Skin of body (tissue), 2 donors: ENCODE measurements around the gene SSH3. TPM values are rescaled to one million over a fixed set of nuclear protein-coding genes. Genes with fewer than 3 reads are reported as not detected.
"Not testable (repeated sequence)": the region's sequence is repeated elsewhere in the genome, so short reads cannot be mapped to it uniquely, and the experiment has no call there.

Experiments
- DNase-seq: peaks from one replicate; lab custom pipeline; 2025; lab: John Stamatoyannopoulos, UW
- total RNA-seq: library from RNA; depleted of rRNA; stranded (reverse); fragments of >200 nt; gene quantifications from one replicate; pipeline ENCODE4 v1.2.3, GENCODE V29; 2014

Gene SSH3, protein sequence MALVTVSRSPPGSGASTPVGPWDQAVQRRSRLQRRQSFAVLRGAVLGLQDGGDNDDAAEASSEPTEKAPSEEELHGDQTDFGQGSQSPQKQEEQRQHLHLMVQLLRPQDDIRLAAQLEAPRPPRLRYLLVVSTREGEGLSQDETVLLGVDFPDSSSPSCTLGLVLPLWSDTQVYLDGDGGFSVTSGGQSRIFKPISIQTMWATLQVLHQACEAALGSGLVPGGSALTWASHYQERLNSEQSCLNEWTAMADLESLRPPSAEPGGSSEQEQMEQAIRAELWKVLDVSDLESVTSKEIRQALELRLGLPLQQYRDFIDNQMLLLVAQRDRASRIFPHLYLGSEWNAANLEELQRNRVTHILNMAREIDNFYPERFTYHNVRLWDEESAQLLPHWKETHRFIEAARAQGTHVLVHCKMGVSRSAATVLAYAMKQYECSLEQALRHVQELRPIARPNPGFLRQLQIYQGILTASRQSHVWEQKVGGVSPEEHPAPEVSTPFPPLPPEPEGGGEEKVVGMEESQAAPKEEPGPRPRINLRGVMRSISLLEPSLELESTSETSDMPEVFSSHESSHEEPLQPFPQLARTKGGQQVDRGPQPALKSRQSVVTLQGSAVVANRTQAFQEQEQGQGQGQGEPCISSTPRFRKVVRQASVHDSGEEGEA
- total RNA-seq, result 13.4 TPM

DNA sequence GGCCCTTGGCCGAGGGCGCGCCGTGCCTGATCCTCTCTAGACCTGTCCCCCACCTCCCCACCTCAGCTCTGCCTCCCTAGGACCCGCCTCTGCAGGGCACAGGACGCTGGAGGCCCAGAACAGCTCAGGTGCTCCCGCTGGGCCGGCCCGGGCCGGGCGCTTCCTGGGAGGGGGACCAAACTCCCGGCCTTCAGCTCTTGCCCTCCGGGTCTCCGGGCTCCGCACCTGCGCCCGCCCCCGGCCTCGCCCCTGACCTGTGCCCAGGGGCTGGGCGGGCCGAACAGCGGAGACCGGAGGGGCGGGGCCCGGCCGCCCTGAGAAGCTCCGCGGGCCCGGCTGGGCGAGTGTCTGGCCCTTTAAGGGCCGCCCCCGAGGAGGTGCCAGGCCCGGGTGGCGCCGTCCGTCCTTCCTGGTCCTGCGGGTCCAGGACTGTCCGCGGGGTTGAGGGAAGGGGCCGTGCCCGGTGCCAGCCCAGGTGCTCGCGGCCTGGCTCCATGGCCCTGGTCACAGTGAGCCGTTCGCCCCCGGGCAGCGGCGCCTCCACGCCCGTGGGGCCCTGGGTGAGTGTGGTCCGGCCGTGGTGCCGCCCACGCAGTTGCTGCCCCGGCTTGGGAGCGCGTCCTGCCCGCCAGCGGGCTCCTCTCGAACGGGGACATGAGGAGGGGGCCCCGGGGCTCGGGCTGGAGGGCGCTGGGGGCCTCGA is at the start of gene SSH3:
Gene SSH3, plus strand, starts transcription at position 399 of the 703 bp plus-strand sequence. Its CDS starts 96 bp downstream, at position 495.
- peak; percentile 13 for DNase-seq

DNA sequence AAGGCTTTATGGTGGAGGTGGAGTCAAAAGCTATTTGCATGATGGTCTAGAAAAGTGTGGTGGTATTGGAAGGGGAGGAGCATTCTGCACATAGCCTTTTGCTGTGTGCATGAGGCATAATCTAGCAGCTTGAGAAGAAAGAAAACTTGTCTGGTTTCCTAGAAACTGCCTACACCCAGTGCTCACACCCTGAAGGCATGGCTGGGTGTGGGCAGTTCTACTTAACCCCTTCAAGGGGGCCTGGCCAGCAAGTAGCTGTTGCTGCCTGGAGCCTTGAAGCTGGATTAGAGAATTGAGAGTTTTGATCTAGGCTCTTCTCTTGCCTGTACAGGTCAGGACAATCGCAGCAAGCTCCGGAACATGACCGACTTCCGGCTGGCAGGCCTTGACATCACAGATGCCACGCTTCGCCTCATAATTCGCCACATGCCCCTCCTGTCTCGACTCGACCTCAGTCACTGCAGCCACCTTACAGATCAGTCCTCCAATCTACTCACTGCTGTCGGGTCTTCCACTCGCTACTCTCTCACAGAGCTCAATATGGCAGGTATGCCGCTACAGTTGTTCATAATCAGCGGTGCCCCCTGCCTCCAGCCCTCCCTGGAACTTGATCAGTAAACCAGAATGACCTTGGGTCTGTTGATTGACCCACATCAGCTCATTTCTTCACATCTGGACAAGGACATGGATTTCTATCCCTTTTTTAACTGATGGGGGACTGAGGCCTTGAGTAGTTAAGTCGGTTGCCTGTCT is 49.3 kb upstream of the SSH3 start:
- DNase-seq, result peak; percentile 40

DNA sequence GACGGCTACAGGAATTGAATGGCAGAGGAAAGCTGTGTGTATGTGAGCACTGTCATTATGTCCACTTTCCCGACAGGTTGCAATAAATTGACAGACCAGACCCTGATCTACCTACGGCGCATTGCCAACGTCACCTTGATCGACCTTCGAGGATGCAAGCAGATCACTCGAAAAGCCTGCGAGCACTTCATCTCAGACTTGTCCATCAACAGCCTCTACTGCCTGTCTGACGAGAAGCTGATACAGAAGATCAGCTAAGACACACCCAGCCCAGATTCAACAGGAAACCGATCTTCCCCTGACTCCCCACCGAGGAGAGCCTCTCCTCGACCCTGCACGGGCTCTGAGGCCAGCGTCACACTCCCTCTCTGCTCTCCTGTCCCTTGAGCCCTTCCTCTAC is 48.5 kb upstream of the SSH3 start:
- no peak for DNase-seq

DNA sequence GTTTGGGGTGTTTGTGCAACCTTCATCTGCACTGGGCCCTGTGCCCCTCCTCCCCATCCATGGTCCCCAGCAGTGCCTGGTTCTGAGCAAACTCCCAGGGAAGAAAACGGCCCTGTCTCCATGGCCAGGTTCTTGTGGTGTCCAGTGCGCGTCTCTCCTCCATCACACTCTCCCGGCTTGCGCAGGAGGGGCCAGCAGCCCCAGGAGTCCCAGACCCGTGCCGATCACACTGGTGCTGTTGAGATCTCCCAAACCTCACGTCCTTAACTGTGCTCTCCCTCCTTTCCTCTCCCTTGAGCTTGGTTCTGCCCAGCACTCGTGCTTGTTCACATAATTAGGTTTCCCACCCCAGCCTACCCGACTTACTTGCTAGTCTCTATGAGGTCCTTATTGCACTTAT is 48.0 kb upstream of the SSH3 start:
- no peak for DNase-seq

DNA sequence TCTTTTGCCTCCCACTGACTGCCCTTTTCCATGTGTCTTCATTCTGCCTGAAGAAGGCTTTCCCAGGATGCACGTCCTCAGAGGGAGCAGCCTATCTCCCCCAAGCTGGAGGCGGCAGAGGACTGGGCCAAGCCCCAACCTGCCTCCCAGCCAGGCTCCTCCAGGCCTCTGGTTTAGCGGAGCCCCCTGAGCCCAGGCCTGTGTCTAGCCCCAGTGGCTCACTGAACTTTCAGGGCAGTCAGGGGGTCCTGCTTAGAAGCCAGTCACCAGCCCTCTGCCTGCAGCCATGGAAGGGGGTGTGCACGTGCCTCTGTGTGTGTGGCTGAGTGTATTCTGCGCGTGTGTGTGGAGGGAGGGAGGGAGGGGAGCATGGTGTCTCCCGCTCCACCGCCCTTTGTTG is 47.5 kb upstream of the SSH3 start:
- DNase-seq, result no peak

DNA sequence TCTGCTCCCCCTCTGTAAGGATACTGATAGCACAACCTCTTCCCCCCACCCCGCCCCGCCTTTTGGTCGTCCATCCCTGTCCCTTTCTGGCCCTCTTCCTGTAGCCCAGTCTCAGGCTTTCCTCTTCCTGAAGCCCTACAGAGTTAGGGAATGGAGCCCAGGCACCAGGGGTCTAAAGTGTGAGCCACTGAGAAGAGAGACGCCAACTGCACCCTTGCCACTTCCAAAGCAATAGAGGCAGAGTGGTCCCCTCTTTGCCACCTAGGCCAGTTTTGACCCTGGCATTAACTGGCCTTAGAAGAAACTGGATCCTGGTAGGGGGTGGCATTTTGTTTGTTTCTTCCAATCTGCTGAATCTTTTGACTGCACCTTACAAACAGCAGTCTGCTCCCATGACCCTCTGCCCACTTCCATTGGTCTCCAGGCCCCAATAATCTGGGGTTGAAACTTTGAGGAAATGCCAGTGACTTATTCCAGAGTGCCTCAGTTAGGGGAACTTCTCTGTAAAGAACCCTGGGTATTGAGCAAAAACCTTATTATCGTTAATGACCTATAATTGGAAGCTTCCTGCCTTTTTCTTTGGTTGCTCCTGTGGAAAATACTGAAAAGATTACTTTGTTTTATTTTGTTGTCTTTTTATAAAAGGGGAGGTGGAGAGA is 46.7 kb upstream of the SSH3 start:
- DNase-seq, result no peak

DNA sequence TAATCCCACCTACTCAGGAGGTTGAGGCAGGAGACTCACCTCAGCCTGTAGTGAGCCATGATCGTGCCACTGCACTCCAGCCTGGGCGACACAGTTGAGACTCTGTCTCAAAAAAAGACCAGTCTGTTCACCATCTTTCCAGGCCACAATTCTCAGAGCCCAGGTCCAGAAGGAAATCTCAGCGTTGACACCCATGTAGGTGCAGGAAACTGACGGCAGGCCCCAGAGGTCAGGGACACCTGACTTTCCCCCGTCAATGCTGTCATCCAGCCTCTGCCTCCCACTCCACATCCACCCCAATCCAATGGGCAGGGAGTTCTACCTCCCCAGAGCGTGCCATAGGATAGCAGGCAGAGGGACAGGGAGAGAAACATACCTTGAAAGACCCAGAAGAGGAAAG is 42.9 kb upstream of the SSH3 start:
- no peak for DNase-seq

DNA sequence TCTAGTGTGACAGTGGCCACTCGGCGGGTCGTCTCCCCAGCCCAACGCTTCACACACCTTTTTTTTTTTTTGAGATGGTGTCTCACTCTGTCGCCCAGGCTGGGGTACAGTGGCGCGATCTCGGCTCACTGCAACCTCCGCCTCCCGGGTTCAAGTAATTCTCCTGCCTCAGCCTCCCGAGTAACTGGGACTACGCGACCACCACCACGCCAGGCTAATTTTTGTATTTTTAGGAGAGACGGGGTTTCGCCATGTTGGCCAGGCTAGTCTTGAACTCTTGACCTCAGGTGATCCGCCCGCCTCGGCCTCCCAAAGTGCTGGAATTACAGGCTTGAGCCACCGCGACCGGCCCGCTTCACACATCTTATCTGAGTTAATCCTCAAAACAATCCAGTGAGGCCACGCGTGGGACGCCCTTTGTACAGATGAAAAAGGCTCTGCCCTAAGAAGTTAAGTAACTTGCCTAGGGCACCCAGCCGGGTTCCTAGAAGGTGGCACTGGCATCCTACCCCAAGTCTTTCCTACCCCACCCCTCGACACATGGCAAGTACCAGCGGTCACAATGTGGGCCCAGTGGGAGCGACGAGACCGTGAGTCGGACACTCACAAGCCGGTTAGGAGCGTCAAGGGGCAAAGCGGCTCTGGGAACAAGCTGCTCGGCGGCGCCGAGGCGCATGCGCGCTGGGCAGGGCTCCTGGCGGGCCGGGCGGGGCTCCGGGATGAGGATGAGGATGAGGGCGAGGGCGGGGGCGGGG is 42.3 kb upstream of the SSH3 start:
- DNase-seq, result not testable (repeated sequence)

DNA sequence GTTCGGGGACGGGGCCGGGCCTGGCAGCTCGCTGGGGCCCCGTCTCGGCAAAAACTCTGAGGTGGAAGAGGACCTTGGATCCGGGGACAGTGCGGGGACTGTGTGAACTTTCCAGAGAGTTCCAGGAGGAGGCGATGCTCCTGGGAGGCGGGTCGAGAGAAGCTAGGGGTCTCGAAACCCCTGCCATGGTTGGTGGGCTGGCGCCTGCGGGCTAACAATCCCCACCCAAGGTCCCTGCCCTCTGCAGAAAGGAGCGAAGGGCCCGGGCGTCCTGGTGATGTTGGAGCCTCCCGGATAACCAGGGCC is 41.7 kb upstream of the SSH3 start:
- no peak for DNase-seq

DNA sequence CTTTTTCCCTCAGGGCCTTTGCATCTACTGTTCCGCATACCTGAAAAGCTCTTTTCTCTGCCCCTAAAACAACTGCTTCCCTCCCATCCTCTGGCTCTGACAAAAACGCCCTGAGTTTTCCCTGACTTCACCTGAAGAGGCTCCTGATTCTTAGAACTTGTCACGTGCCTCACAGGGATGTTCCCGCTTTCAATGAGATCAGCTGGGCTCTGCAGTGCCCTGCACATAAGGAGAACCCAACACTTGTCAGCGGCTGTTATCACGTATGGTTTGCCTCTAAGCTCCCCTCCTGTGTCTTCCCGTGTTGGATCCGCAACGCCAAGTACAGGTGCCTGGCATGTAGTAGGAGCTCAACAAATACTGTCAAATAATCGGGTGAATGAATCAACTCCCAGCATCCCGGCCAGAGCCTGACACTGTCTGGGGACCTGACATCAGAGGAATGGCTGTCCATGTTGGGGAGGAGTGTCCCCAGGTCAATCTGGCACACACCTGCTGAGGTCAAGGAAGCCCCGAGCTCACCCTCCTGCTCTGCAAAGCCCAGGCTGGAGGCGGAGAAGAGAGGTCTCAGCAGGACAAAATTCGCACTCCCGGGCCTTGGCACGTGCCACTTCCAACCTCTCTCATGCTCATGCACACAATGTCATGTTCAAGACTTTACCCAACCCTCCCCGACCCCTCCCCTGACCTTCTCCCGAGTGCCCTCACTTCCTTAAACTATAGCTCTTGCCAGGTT is 41.2 kb upstream of the SSH3 start:
- DNase-seq, result no peak

DNA sequence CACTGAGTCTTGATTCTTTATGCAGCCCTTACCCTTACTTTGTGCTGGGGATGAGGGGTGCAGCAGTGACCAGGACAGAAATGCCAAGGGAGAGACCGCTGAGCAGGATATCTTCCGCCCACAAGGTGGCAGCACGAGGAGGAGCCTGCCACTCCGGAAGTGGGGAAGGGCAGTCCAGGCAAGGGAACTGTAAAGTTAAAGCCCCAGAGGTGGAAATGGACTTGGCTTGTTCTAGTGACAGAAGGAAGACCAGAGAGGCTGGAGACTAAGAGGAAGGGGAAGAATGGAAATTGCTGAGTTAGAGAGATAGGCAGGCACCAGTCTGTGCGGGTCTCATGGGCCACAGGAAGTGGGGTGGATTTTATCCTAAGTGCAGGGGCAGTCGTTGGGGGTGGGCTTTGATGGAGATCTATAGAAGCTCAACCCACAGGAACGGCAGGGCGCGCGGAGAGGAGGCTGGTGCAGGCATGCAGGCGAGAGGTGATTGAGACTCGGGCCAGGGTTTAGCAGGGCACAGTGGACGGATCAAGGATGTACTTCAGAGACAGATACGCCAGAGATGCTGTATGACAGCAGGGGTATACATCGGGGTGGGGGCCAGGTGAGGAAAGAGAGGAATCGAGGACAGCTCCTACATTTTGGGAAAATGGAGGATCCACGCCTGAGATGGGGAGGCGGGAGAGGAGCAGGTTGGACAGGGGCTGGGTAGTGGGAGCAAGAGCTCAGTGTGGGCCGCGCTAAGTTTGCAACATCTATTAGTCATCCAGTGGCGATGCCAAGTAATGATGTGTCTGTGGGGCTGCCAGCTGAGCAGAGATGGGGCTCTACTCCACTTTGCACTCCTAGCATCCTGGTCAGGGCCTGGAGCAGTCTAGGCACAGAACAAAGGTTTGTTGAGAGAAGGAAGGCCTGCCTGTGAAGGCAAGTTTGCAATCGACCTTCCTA is 40.3 kb upstream of the SSH3 start:
- DNase-seq, result peak; percentile 47

DNA sequence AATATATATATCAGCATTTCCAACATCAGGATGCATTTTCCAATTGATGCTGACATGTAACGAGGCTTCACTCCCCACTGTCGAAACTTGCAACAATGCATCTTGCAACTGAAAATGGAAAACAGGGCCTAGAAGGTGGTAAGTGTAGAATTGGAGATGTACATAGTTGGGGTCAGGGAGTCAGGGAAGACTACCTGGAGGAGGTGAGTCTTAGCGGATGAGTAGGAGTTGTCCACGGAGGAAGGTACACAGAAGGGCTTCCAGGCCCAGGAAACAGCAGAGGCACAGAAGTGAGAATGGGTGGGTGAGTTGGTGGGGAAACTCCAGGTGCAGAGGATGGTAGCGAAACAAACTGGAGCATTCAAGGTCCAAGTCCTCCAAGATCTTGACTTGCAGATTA is 39.1 kb upstream of the SSH3 start:
- DNase-seq, result no peak

DNA sequence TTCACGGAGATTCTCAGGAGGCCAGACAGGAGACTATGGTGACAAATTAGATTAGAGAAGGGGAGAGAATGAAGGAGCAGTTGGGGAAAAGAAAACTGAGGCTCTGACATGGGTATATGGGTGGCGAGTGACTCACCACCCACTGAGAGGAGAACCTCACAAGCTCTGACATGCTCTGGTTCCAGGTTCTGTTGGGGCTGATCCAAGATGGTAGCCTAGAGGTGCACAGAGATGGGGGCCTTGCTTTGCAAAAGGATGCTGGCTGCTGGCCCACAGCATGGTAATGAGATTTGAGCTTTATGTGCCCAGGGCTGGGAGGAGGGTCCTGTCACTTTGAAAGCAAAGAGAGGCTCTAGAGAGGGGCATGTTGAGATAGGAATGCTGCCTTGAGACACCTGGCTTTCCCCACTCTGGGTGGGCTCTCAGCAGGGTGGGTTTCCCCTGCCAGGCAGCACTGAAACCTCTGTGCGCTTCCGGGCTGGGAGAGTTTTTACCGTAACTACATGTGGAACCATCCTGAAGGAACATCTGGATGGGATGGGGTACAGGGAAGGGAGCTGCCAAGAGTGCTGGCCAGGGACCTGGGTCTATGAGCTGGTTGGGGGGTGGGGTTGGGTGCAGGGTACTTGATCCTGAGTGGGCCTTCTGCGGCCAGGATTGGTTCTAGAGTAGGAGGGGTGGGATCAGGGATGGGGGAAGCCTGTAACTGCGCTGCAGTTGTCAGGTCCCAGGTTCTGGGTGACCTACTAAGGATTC is 38.3 kb upstream of the SSH3 start:
- no peak for DNase-seq

DNA sequence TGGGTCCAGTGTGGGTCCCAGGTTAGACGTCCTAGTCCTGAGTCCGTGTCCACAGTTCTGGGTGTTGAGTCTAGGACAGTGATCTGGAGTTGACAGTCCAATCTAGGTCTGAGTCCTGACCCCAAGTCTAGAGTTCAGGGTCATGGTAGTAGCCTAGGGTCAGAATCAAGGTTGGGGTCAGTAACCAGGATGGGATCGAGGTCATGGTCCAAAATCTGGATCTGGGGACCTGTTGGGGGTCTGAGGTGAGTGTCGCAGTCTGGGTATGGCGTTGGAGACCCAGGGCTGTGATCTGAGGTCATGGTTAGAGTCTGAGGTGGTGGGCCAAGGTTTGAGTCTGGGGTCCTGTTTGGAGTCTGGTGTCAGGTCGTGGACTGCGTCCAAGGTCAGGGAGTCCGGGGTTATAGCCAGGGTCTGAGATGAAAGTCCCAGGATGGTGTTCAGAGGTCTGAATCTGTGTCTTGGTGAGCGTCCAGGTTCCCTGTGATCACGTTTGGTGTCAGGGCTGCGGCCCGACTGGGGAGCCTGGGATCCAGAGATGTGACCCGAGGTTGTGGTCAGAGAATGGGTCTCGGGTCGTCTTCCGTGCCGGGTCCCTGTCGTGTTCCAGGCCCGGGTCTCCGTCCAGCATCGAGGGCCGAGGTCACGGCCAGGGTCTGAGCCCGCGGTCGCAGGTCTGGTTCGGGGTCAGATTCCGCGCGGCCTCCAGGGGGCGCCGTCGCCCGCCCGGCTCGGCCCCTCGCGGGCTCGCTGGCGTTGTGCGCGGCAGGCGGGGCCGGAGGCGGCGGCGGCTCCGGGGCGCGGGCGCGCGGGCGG is 37.5 kb upstream of the SSH3 start:
- peak; percentile 33 for DNase-seq

DNA sequence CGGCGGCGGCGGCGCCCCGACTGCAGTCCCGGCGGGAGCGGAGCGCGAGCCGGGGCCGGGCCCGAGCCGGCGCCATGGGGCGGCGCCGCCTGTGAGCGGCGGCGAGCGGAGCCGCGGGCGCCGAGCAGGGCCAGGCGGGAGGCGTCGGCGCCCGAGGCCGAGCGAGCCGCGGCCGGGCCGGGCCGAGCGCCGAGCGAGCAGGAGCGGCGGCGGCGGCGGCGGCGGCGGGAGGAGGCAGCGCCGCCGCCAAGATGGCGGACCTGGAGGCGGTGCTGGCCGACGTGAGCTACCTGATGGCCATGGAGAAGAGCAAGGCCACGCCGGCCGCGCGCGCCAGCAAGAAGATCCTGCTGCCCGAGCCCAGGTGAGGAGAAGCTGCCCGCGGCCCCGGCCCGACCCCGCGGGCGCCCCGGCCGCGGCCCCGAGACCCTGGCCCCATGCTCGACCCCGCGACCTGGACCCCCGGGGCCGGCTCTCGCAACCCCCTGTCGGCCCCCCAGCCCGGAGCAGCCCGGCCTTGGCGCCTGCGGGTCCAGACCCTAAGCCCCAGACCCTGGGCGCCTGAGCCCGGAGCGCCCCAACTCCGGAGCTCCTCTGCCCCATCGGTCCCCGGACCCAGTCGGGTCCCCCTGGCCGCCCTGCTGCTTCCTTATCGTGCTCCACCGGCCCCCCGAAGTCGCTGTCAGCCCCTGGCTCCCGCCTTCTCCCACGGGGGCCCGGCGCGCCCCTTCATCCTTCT is 36.7 kb upstream of the SSH3 start, which contains the start of gene GRK2:
Gene GRK2, plus strand, starts transcription at position 25 of the 739 bp plus-strand sequence. Its CDS starts 227 bp downstream, at position 252.
- DNase-seq, result no peak
